DOHH2 (cell line): ENCODE measurements around the gene ORAI3.

Experiments used
- H3F3A ChIP-seq: fragments of 200-600 bp; sonication (generic), shearing (Covaris generic); 2 replicates; pipeline ENCODE4 v1.6.0; 2016; ENCODE audit warnings: antibody characterized with exemption, mild to moderate bottlenecking; ENCODE audit not compliant: control insufficient read depth, insufficient read depth
- H3K27ac ChIP-seq: fragments of 200-600 bp; sonication (generic); 2 replicates; pipeline ENCODE4 v1.5.1; 2014; ENCODE audit warnings: low read depth, mild to moderate bottlenecking, low read length, moderate library complexity
- H3K27me3 ChIP-seq: fragments of 200-600 bp; sonication (generic); 2 replicates; pipeline ENCODE4 v1.6.1; 2014; ENCODE audit warnings: mild to moderate bottlenecking, low read length, mixed read lengths; ENCODE audit not compliant: control insufficient read depth
- H3K36me3 ChIP-seq: fragments of 200-600 bp; sonication (generic); 2 replicates; pipeline ENCODE4 v1.6.1; 2014; ENCODE audit warnings: mild to moderate bottlenecking, low read length, moderate library complexity, mixed read lengths; ENCODE audit not compliant: control insufficient read depth
- H3K4me1 ChIP-seq: fragments of 200-600 bp; sonication (generic); 2 replicates; pipeline ENCODE4 v1.6.1; 2014; ENCODE audit warnings: mild to moderate bottlenecking, low read length, mixed read lengths; ENCODE audit not compliant: control insufficient read depth
- H3K4me2 ChIP-seq: fragments of 200-600 bp; sonication (generic); 2 replicates; pipeline ENCODE4 v1.6.0; 2014; ENCODE audit warnings: mild to moderate bottlenecking, low read length, moderate library complexity
- H3K4me3 ChIP-seq: fragments of 200-600 bp; sonication (generic); 2 replicates; pipeline ENCODE4 v1.5.1; 2014; ENCODE audit warnings: mild to moderate bottlenecking, low read length, mixed read lengths
- H3K79me2 ChIP-seq: fragments of 200-600 bp; sonication (generic); 2 replicates; pipeline ENCODE4 v1.6.1; 2014; ENCODE audit warnings: mild to moderate bottlenecking, low read length, mixed read lengths; ENCODE audit not compliant: control insufficient read depth
- H3K9me2 ChIP-seq: fragments of 200-600 bp; sonication (generic); replicated peaks from 2 replicates; pipeline ENCODE4 v1.6.1; 2014; ENCODE audit warnings: mild to moderate bottlenecking, low read length, mixed read lengths; ENCODE audit not compliant: control insufficient read depth
- H3K9me3 ChIP-seq: fragments of 200-600 bp; sonication (generic); 2 replicates; pipeline ENCODE4 v1.6.1; 2014; ENCODE audit warnings: antibody characterized with exemption, low read length, mixed read lengths; ENCODE audit not compliant: control insufficient read depth, insufficient read depth
- H4K20me1 ChIP-seq: fragments of 200-600 bp; sonication (generic); 2 replicates; pipeline ENCODE4 v1.6.0; 2014; ENCODE audit warnings: low read depth, mild to moderate bottlenecking, antibody characterized with exemption, low read length, moderate library complexity; ENCODE audit not compliant: control insufficient read depth, insufficient read depth
- CTCF ChIP-seq: fragments of 200-600 bp; sonication (generic); IDR thresholded peaks from one replicate; pipeline ENCODE4 v1.5.1; 2014; ENCODE audit warnings: antibody characterized with exemption, mild to moderate bottlenecking, low read depth, low read length; ENCODE audit not compliant: poor library complexity, severe bottlenecking
- EZH2phosphoT487 ChIP-seq: fragments of 200-600 bp; sonication (generic); IDR thresholded peaks from 2 replicates; pipeline ENCODE4 v1.6.1; 2017; ENCODE audit warnings: borderline replicate concordance, mild to moderate bottlenecking, antibody characterized with exemption, low read length, moderate library complexity, mixed read lengths

The ORAI3 gene

GRCh38 chr16:30977502-30977901 is 28.6 kb downstream of the ORAI3 start:
- TF ChIP-seq EZH2phosphoT487 (no peak), CTCF (peak; percentile 73)
- H3K4me3 ChIP-seq, result no peak overlapping the region
- H3K4me2 ChIP-seq, result no peak overlapping the region
- no peaks in the 10 kb centered on the region for H4K20me1 ChIP-seq
- no peaks in the 10 kb centered on the region for H3K4me1 ChIP-seq
- no peaks in the 10 kb centered on the region for H3K79me2 ChIP-seq
- peaks cover 77% of the 10 kb centered on the region for H3K36me3 ChIP-seq
- H3F3A ChIP-seq, result no peaks in the 10 kb centered on the region
- no peaks in the 10 kb centered on the region for H3K9me2 ChIP-seq
- H3K27ac ChIP-seq, result no peak overlapping the region
- no peaks in the 10 kb centered on the region for H3K9me3 ChIP-seq
- H3K27me3 ChIP-seq, result no peaks in the 10 kb centered on the region

- no peaks in the 10 kb centered on the region for H4K20me1 ChIP-seq
- no peak for TF ChIP-seq EZH2phosphoT487
- no peak for TF ChIP-seq CTCF
Observed at GRCh38 chr16:30979170-30980022, 30.5 kb downstream of the ORAI3 start.

GRCh38 chr16:30980023-30980371 is 31.1 kb downstream of the ORAI3 start:
- H3K36me3 ChIP-seq, result peaks cover 78% of the 10 kb centered on the region

More at GRCh38 chr16:30979170-30980022, 30.5 kb downstream of the ORAI3 start:
- H3K79me2 ChIP-seq, result no peaks in the 10 kb centered on the region
- H3K4me2 ChIP-seq, result no peak overlapping the region
- H3K4me3 ChIP-seq, result no peak overlapping the region
- no peaks in the 10 kb centered on the region for H3K27me3 ChIP-seq
- H3K27ac ChIP-seq, result no peak overlapping the region
- peaks cover 76% of the 10 kb centered on the region for H3K36me3 ChIP-seq
- no peaks in the 10 kb centered on the region for H3F3A ChIP-seq
- no peaks in the 10 kb centered on the region for H3K9me3 ChIP-seq
- no peaks in the 10 kb centered on the region for H3K4me1 ChIP-seq
- H3K9me2 ChIP-seq, result no peaks in the 10 kb centered on the region

More at GRCh38 chr16:30980023-30980371, 31.1 kb downstream of the ORAI3 start:
- Histone ChIP-seq H3K9me3 (no peaks in the 10 kb centered on the region), H3K4me3 (no peak overlapping the region), H3K9me2 (no peaks in the 10 kb centered on the region), H3K79me2 (no peaks in the 10 kb centered on the region), H3F3A (no peaks in the 10 kb centered on the region), H3K27ac (no peak overlapping the region), H3K4me1 (no peaks in the 10 kb centered on the region; the same call in 1 of the 2 replicates), H4K20me1 (no peaks in the 10 kb centered on the region), H3K27me3 (no peaks in the 10 kb centered on the region), H3K4me2 (no peak overlapping the region)
- TF ChIP-seq EZH2phosphoT487 (no peak), CTCF (no peak)
